BE2C (cell line): ENCODE data around the gene CCT6B. TPM values are rescaled to one million over a fixed set of nuclear protein-coding genes. Genes with fewer than 3 reads are reported as not detected.
A peak's percentile ranks its signal among the peaks of the same experiment; 100 is the strongest.

Experiments
- DNase-seq: peaks from one replicate; pipeline ENCODE4 v3.0.0-alpha.2; 2020
- H3K27me3 ChIP-seq: fragments of 250-450 bp; sonication (Bioruptor Pico); 2 replicates; pipeline ENCODE4 v1.5.1; 2020; ENCODE audit warnings: mild to moderate bottlenecking
- H3K36me3 ChIP-seq: fragments of 250-450 bp; sonication (Bioruptor Pico); 2 replicates; pipeline ENCODE4 v1.5.1; 2020; ENCODE audit warnings: mild to moderate bottlenecking
- H3K4me1 ChIP-seq: fragments of 250-450 bp; sonication (Bioruptor Pico); 2 replicates; pipeline ENCODE4 v1.5.1; 2020
- H3K4me3 ChIP-seq: 2 replicates; pipeline ENCODE4 v1.5.1; 2011; ENCODE audit warnings: low read depth, low read length
- H3K9me3 ChIP-seq: fragments of 250-450 bp; sonication (Bioruptor Pico); 2 replicates; pipeline ENCODE4 v1.5.1; 2020
- polyA plus RNA-seq: library from polyadenylated mRNA; unstranded; fragments of >200 nt; gene quantifications from one replicate; pipeline ENCODE4 v1.2.1, GENCODE V29; 2012; ENCODE audit warnings: low read depth, missing spikeins; ENCODE audit not compliant: insufficient read length, insufficient read depth
- TF ChIP-seq, protein P1 (sequence below): IDR thresholded peaks from 2 replicates; pipeline ENCODE4 v1.5.1; 2012; ENCODE audit warnings: mild to moderate bottlenecking, low read depth, low read length

Gene CCT6B, protein sequence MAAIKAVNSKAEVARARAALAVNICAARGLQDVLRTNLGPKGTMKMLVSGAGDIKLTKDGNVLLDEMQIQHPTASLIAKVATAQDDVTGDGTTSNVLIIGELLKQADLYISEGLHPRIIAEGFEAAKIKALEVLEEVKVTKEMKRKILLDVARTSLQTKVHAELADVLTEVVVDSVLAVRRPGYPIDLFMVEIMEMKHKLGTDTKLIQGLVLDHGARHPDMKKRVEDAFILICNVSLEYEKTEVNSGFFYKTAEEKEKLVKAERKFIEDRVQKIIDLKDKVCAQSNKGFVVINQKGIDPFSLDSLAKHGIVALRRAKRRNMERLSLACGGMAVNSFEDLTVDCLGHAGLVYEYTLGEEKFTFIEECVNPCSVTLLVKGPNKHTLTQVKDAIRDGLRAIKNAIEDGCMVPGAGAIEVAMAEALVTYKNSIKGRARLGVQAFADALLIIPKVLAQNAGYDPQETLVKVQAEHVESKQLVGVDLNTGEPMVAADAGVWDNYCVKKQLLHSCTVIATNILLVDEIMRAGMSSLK
- 4.2 TPM for polyA plus RNA-seq

DNA sequence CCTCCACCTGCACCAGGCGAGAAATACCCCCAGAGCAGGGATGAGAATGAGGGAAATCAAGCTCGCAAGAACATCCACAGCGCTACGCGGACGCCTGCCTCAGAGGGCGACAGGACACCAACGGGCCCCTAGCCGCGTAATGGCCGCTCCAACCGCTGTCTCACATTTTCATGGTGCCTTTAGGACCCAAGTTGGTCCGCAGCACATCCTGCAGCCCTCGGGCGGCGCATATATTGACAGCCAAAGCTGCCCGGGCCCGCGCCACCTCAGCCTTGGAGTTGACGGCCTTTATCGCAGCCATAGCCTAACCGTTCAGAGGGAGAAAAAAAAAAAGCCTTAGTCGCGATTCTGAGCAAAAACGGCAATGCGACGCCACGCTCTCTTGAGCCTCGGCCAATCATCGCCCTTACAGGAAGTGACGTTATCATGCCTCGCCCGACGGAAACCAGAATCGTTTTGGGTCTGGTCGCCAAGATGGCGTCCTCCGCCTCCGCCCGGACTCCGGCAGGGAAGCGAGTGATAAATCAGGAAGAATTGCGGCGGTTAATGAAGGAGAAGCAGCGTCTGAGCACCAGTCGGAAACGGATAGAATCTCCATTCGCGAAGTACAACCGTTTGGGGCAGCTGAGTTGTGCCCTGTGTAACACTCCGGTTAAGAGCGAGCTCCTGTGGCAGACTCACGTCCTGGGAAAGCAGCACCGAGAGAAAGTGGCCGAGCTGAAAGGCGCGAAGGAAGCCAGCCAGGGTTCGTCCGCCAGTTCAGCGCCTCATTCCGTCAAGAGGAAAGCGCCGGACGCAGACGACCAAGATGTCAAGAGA is at the start of gene CCT6B, which contains the start of gene ZNF830:
Gene CCT6B, minus strand, starts transcription at position 368 of the 819 bp plus-strand sequence. Its CDS starts 67 bp downstream, at position 301.
Gene ZNF830, plus strand, starts transcription at position 448 of the 819 bp plus-strand sequence. Its CDS starts 27 bp downstream, at position 475.
- Histone ChIP-seq H3K9me3 (no peaks in the 10 kb centered on the region), H3K36me3 (peaks cover 24% of the 10 kb centered on the region), H3K27me3 (no peaks in the 10 kb centered on the region), H3K4me3 (peak within 1 kb of the TSS; percentile 98), H3K4me1 (peaks cover 5% of the 10 kb centered on the region; the same call in 1 of the 2 replicates)
- DNase-seq, result peak; percentile 90
- TF ChIP-seq, protein P1, sequence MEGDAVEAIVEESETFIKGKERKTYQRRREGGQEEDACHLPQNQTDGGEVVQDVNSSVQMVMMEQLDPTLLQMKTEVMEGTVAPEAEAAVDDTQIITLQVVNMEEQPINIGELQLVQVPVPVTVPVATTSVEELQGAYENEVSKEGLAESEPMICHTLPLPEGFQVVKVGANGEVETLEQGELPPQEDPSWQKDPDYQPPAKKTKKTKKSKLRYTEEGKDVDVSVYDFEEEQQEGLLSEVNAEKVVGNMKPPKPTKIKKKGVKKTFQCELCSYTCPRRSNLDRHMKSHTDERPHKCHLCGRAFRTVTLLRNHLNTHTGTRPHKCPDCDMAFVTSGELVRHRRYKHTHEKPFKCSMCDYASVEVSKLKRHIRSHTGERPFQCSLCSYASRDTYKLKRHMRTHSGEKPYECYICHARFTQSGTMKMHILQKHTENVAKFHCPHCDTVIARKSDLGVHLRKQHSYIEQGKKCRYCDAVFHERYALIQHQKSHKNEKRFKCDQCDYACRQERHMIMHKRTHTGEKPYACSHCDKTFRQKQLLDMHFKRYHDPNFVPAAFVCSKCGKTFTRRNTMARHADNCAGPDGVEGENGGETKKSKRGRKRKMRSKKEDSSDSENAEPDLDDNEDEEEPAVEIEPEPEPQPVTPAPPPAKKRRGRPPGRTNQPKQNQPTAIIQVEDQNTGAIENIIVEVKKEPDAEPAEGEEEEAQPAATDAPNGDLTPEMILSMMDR, result no peak

DNA sequence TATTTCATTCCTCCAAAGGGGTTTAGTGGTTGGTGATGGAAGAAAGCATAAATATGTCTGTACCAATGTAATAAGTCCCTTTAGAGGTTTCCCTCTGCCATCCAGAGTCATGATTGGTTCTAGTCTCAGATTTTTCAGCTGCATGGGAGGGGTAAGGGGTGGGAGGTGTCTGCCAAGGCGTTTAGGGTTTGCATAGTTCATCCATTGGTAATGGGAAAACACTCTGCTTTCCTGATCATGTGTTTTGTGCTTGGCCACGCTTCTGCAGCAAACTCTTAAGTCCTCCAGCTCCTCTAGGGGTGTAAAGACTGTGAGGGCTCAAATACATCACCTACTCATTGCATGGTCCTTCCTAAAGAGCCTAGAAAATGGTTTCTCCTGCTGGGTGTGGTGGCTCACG is 48.8 kb upstream of the CCT6B start:
- DNase-seq, result no peak
- no peaks in the 10 kb centered on the region for H3K9me3 ChIP-seq
- peaks cover 3% of the 10 kb centered on the region; the same call in 1 of the 2 replicates for H3K4me1 ChIP-seq
- H3K27me3 ChIP-seq, result no peaks in the 10 kb centered on the region
- TF ChIP-seq, protein P1, result no peak
- no peak overlapping the region for H3K4me3 ChIP-seq
- H3K36me3 ChIP-seq, result peaks cover 19% of the 10 kb centered on the region

DNA sequence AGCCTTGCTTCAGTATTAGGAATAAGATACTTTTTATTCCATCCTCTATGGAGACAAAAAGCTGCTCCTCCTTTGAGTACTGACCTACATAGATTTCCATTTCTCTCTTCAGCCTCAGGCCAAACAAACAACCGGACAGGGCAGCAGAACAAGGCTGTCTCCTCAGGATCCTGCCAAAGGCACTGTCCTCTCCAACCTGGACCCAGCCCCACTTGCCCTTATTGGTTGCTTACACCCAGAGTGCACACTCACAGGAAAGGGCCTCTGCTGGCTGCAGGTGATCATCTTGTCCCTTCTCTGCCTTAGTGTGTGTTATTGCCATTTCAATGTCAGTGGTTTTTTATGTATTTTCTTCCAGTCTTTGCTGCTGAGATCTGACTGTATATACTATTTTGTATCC is 45.7 kb upstream of the CCT6B start:
- TF ChIP-seq, protein P1, result no peak
- Histone ChIP-seq H3K27me3 (no peaks in the 10 kb centered on the region), H3K36me3 (peaks cover 40% of the 10 kb centered on the region), H3K4me3 (no peak overlapping the region), H3K9me3 (no peaks in the 10 kb centered on the region), H3K4me1 (peaks cover 2% of the 10 kb centered on the region; the same call in 1 of the 2 replicates)
- no peak for DNase-seq

DNA sequence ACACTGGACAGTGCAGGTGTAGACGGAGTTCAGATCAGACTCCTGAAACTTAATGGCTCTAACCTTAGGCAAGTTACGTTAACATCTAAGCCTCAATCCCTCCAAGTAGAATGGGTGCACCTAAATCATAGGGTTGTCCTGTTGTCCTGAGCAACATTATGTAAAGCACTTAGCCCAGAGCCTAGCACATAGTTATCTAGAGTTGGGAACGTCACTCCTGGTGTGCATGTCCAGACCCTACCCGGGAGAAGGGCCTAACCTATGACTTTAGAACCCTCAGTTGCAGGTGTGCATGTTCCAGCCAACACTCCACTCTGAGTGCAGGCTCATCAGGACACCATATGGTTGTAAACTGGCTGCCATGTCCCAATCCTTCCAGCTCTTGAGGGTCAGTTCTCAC is 45.1 kb upstream of the CCT6B start:
- no peaks in the 10 kb centered on the region for H3K27me3 ChIP-seq
- H3K4me3 ChIP-seq, result no peak overlapping the region
- TF ChIP-seq, protein P1, result no peak
- H3K36me3 ChIP-seq, result peaks cover 46% of the 10 kb centered on the region
- H3K4me1 ChIP-seq, result no peaks in the 10 kb centered on the region
- no peaks in the 10 kb centered on the region for H3K9me3 ChIP-seq
- DNase-seq, result no peak

DNA sequence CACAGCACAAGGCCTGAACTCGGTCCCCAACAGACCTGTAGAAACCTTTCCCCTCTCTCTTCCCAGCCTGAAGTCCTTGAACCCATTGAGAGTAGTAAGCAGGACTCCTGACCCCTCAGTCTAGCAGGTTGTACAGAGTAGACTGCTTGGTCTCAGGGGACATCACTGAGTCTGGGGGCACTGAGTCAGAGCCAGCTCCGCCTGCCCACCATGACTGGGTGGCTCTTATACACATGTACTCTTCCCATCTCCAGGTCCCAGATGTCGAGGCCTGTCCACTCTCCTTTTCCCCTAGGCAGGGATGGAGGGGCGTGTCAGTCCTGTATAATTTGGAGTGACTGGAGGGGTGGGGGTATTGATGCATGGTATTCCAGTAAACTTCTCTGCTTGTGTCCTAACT is 42.5 kb upstream of the CCT6B start:
- Histone ChIP-seq H3K4me1 (no peaks in the 10 kb centered on the region), H3K9me3 (no peaks in the 10 kb centered on the region), H3K36me3 (peaks cover 66% of the 10 kb centered on the region), H3K27me3 (no peaks in the 10 kb centered on the region), H3K4me3 (no peak overlapping the region)
- TF ChIP-seq, protein P1, result no peak
- no peak for DNase-seq
